GM15510 (cell line): ENCODE measurements around the gene SLCO4A1.

Experiments used
- POLR2A ChIP-seq: IDR thresholded peaks from 3 replicates; pipeline ENCODE4 v1.6.1; 2011; ENCODE audit warnings: borderline replicate concordance; ENCODE audit not compliant: insufficient read length; ENCODE audit errors: extremely low read depth

SLCO4A1 gene

GRCh38 chr20:62603907-62604785, 38.2 kb upstream of the SLCO4A1 start:
- no peak for TF ChIP-seq POLR2A

GRCh38 chr20:62604796-62605195, 37.5 kb upstream of the SLCO4A1 start:
- no peak for TF ChIP-seq POLR2A

GRCh38 chr20:62605236-62605943, 36.9 kb upstream of the SLCO4A1 start:
- no peak for TF ChIP-seq POLR2A

GRCh38 chr20:62606016-62606415, 36.3 kb upstream of the SLCO4A1 start:
- no peak for TF ChIP-seq POLR2A

GRCh38 chr20:62606551-62607201, 35.6 kb upstream of the SLCO4A1 start:
- no peak for TF ChIP-seq POLR2A

GRCh38 chr20:62607366-62608217, 34.7 kb upstream of the SLCO4A1 start:
- no peak for TF ChIP-seq POLR2A

GRCh38 chr20:62608218-62608565, 34.1 kb upstream of the SLCO4A1 start:
- TF ChIP-seq POLR2A, result no peak

- TF ChIP-seq POLR2A, result no peak
These were observed 33.0 kb upstream of the SLCO4A1 start for GRCh38 chr20:62609279-62609720.

- TF ChIP-seq POLR2A, result no peak
These were observed 32.2 kb upstream of the SLCO4A1 start for GRCh38 chr20:62609811-62610757.

- no peak for TF ChIP-seq POLR2A
These were observed 31.3 kb upstream of the SLCO4A1 start for GRCh38 chr20:62611012-62611411.

- TF ChIP-seq POLR2A, result no peak
These were observed 30.5 kb upstream of the SLCO4A1 start for GRCh38 chr20:62611819-62612218.

GRCh38 chr20:62614085-62614960, 28.0 kb upstream of the SLCO4A1 start:
- TF ChIP-seq POLR2A, result no peak

- TF ChIP-seq POLR2A, result no peak
These were observed 27.2 kb upstream of the SLCO4A1 start for GRCh38 chr20:62614961-62615680.
